Right lung (tissue), 5 donors: ENCODE data around the gene AASDH. TPM values are rescaled to one million over a fixed set of nuclear protein-coding genes. Genes with fewer than 3 reads are reported as not detected.

ENCODE experiments used
- DNase-seq, 2 donors: peaks; one replicate each; pipeline ENCODE4 v3.0.0-alpha.2; 2013
- polyA plus RNA-seq, 5 donors: library from polyadenylated mRNA; unstranded; fragments of 120-200 nt; gene quantifications; one replicate each; pipeline versions ENCODE4 v1.2.1 to v1.2.3, GENCODE V29; 2013; ENCODE audit warnings: inconsistent platforms in 1 of 5, low replicate concordance in 1 of 5; ENCODE audit not compliant: insufficient read length in 5 of 5, insufficient read depth in 1 of 5

The AASDH gene
- polyA plus RNA-seq, 5 donors, result 18.3 to 31.5 (median 28.9) TPM

DNA sequence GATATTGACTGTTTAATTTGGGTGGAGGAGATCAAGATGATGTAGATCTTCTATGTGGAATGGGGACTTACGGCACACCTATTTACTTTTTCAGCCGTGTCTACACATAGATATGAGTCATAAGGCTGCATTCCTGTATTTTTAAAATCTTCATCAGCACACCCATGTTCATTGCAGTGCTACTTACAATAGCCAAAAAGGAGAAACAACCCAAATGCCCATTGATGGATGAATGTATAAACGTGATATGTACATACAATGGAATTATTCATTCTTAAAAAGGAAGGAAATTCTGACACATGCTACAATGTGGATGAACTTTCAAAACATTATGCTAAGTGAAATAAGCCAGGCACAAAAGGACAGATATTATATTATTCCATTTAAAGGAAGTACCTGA lies 98.6 kb downstream of the AASDH start:
- no peak for DNase-seq

Other genes starting within 250 kb of the AASDH start
- gene PPAT, start 48.1 kb upstream of the AASDH start, polyA plus RNA-seq, result 10 to 100 TPM; 18.1 to 31.3 (median 23.1) TPM
- 100 to 1,000 TPM in 4 of 5 donors, 10 to 100 TPM in 1; 95.6 to 139 (median 130) TPM for gene PAICS, start 48.8 kb upstream of the AASDH start, polyA plus RNA-seq
- gene SRP72, start 80.1 kb upstream of the AASDH start, polyA plus RNA-seq, result 100 to 1,000 TPM in 4 of 5 donors, 10 to 100 TPM in 1; 96.3 to 148 (median 128) TPM
- 1 to 10 TPM in 2 of 5 donors, under 1 TPM in 3; 0.37 to 1.2 (median 0.80) TPM for gene ARL9, start 118.3 kb upstream of the AASDH start, polyA plus RNA-seq